Activated naive CD4-positive, alpha-beta T cell treated with Interleukin-2 at 50 U/mL for 16 hours (primary cell): ENCODE results near the gene PRRC2A.
"Not testable (repeated sequence)": the region's sequence is repeated elsewhere in the genome, so short reads cannot be mapped to it uniquely, and the experiment has no call there.

ENCODE experiments used
- DNase-seq: peaks from one replicate; pipeline ENCODE4 v3.0.0-alpha.2; 2020

Gene PRRC2A

DNA sequence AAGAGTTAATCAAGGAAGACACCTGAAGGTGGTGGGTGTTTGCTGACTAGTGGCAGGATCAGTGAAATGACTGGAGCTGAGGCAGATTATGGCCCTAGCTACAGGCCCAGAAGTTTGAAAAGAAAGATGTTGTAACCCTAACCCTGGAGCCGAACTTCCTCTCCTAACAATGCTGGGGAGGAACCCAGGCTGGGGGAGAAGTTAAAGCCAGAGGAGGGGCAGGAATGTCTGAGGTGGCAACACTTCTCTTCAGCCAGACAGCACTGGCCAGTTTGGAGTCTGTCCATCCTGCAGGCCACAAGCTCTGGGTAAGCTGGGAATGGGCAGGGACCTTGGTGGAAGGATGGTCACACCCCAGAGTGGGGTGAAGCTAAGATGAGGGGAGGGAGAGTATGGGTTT is 34.5 kb upstream of the PRRC2A start, which contains the start of gene LST1:
TSS of gene LST1 (plus strand) at position 270 of the 400 bp plus-strand sequence. CDS start 1,023 bp downstream, outside the sequence.
- DNase-seq: no peak

DNA sequence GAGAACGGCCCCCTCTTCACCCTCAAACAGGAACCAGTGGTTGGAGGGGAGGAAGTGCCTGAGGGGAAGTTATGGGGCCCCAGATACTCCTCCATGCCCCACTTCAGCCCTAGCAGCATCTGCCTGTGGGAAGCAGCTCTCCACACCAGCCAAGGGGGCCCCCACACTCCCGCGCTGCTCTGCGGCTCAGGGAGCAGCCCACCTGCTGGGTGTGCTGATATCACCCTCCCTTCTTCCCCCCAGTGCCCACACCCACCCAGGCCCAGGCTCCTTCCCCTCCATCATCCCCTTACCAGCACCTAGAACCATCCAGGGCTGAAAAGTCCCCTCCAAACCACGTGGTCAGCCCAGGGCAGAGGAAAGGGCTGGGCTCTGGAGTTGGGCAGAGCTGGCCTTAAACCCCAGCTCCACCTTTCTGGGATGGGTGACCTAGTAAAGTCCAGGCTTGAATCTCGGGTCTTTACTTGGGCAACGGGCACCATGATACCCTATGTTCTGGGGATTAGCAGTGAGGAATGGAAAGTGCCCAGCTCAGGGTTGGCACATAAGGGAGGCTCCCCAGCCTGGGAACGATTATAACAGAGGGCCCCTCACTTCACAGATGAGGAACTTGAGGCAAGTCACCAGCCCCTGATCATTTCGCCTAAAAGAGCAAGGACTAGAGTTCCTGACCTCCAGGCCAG is 33.8 kb upstream of the PRRC2A start:
- peak; percentile 22 for DNase-seq

DNA sequence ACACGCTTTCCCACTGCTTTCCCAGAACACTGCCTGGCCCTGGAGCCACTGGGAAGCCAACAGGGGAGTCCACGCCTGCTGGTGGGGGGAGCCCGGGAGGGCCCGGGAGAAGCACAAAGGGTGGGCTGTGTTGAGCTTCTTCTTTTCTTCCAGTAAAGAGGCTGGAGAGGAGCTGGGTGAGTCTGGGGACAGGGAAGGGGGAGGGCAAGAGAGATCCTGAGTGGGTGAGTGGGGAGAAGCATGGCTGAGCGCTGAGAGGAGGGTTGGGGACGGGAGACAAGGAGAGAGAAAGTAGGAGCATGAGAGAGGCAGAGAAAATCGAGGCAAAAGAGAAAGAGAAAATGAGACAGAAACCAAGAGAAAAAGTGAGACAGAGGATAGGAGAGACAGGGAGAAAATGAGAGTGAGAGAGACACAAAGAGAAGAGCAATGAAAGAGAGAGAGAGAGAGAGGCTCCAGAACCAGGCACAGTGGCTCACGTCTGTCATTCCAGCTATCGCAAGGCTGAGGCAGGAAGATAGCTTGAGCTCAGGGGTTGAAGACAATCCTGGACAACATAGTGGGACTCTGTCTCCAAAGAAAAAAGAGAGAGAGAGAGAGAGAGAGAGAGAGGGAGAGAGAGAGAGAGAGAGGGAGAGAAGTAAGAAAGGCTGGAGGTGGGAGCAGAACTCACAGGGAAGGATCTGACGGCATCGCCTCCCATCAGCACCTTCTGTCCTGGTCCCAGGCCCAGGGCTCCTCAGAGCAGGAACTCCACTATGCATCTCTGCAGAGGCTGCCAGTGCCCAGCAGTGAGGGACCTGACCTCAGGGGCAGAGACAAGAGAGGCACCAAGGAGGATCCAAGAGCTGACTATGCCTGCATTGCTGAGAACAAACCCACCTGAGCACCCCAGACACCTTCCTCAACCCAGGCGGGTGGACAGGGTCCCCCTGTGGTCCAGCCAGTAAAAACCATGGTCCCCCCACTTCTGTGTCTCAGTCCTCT is 32.4 kb upstream of the PRRC2A start:
- DNase-seq: no peak

DNA sequence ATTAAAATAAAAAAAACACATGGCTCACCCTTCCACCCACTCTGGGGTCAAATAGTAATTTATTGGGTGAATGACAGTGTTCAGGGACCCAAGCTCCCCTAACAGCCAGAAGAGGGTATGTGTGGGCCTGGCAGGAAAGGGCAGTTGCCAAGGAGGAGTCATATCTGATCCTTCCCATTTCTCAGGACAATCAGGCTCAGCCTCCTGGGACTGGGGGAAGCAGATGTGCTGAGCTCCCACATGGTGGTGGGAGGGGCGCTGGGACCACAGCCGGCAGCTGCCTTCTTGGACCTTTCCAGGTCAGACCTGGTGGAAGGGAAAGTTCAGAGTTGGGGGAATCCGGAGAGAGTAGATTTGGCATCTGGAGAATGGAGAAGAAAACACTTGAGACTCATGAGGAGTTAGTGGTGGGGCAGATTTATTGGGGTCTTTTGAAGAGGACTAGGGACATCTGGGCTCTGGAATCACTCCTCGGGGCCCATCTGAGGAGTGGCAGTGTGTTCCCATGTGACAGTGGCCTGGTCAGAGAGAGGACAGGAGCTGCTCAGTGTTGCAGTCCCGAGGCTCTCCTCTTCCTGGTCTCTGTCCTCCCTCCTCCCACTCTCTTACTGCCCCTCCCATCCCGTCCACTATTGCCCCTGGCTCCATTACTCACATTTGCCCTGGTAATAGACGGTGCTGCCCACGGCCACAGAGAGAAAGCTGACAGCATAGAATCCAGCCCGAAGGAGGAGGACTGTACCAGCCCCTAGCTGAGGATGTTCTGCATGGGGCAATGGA is 31.5 kb upstream of the PRRC2A start:
- no peak for DNase-seq

DNA sequence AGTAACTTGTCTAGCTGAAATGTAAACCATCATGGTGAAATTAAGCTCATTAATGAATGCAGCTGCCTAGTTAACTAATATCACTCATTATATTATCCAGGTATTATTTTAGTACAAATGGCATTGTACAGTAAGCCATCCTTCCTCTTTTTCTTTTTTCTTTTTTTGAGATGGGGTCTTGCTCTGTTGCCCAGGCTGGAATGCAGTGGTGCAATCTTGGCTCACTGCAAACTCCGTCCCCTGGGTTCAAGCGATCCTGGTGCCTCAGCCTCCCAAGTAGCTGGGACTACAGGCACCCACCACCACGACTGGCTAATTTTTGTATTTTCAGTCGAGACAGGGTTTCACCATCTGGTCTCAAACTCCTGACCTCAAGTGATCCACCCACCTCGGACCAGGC is 29.8 kb upstream of the PRRC2A start:
- not testable (repeated sequence) for DNase-seq

DNA sequence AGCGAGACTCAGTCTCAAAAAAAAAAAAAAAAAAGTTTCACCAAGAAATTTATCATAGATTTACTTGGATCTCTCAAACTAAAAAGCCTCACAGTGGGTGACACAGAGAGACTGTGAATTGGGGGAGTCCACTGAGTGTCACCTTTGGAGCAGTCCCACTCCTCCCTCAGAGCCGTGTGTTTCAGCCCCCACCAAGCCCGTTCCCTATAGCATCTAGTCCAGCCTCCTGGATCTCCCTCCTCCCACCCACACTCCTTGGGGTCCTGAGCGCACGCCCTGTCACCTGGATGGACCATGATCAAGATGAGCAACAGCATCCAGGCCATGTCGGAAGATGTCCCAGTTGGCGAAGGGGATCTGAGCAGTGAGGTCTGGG is 28.1 kb upstream of the PRRC2A start:
- no peak for DNase-seq

DNA sequence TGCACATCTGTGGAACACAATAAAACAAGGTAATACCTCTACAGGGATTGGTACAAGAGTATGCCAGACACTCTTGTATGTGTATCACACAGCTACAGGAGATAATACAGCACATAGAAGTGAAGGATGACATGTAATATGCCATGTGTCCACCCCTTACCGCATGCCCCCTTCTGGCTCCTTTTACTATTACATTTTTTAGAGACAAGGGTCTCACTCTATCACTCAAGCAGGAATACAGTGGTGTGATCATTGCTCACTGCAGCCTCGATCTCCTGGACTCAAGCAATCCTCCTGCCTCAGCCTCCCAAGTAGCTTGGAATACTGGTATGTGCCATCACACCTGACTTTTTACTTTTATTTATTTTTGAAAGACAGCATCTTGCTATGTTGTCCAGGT is 23.5 kb upstream of the PRRC2A start:
- peak; percentile 29 for DNase-seq

DNA sequence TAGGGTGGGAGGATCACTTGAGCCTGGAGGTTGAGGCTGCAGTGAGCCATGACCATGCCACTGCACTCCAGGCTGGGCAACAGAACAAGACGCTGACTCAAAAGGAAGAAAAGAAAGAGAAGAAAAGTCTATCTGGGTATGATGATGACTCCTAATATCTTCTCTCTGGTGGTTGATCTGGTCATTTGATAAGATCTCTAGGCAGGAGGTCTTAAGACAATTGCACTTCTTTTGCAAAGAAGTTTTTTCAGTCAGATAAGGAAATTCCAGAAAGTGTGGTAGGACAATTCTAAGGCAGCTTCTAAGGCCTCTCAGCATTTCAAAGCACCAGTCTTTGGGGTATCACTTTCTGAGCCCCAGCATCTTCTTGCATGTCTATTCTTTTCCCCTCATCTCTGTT is 13.2 kb upstream of the PRRC2A start:
- DNase-seq: no peak

DNA sequence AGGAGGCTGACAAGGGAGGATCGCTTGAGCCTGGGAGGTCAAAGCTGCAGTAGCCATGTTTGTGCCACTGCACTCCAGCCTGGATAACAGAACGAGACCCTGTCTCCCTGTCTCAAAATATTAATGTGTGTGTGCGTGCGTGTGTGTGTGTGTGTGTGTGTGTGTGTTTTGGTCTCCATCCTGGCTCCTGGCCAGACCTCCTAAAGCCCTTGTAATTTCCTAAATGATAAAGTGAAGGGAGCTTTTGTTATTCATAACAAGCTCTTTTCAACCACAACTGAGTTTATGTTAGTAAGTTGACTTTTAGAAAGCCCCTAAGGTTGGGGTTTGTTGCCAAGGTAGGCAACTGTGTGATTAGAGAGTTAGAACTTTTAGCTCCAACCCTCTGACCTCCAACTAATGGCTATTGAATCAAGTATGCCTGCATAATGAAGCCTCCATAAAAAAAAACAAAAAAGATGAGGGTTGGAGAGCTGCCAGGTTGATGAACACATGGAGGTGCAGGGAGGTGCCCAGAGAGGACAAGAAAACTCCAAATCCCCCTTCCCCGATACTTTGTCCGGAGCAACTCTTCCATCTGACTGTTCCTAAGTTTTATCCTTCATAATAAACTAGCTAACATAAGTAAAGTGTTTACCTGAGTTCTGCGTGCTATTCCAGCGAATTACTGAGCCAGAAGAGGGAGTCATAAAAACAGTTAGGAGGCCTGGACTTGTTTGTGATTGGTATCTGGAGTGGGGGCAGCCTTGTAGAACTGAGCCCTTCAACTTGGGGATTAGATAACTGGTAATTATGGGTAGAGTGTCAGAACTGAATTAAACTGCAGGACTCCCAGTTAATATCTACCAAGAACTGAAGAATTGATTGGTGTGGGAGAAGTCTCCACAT is 10.8 kb upstream of the PRRC2A start:
- no peak for DNase-seq

DNA sequence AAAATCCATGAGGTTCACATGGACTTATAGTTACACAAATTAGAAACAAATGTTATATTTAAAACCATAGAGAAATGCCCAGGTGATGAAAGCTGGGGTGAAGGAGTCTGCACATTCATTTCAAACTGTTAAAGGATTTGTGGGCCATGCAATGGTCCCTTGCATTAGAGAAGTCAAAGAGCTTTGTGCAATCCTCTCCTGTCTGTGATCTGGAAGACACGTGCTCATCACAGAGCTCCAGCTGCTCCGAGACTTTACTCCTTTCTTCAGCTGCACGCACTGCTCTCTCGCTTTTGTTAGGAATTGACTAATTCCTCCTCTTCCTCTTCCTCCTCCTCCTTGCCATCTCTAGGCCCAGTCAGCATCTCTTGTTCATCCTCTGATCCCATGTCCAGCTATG is 9.5 kb upstream of the PRRC2A start:
- no peak for DNase-seq

DNA sequence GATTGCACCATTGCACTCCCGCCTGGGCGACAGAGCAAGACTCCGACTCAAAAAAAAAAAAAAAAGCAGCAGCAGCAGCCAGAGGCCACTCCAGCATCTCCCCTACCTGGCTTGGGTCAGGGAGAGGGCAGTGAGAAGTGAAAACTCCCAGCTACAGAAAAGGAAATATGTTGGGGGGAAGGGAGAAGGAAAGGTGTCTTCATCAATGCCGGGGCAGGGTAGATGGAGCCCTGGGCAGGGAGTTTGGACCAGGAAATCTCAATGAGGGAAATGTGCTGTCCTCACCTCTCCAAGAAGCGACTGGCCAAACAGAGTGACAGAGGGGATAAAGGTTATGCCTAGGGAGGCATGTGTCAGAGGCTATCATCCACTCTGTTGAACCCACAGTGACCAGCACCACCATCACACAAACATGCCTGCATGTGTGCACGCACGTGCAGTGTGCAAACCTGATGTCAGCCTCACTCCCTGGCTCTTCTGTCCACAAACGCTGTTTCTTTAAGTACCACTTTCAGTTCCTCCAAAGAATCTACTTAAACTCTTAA is 6.4 kb upstream of the PRRC2A start:
- no peak for DNase-seq

DNA sequence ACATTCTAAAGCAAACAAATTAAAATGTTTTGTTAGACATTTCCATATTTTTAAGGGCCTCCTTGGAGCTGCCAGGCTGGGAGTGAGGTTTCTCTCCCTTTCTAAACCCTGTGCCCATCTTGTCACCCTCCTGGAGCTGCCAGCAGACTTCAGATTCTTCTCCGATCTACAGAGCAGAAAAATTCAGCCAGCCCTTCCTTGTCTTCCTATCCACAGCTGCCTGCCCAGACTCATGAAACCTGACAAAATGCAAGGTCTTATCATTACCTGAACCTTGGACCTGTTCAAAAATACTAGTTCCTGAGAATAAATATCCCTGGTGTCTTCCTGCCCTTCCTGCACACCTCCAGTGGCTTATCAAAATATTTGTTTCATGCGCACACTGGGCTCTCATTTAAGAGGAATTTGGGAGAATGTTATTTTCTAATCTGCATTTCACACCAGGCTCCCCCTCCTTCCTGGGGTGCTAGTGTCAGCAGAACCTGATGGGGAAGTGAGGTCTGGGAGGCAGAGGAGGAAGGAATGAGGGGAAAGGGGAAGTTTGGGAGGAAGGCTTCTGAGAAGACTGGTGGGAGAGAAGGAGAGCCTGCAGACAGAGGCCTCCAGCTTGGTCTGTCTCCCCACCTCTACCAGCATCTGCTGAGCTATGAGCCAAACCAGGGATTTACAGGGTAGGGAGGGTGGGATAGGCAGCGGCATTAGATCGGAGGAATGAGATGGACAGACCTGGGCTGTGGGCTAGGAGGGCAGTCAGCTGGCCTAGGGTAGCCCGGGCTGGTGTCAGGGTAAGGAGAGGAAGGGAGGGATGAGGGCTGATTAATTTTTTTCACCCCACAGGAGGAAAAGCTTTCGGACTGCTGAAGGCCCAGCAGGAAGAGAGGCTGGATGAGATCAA is 5.6 kb upstream of the PRRC2A start, which contains the start of gene AIF1:
TSS of gene AIF1 (plus strand) at position 551 of the 895 bp plus-strand sequence. CDS start at position 647, 96 bp downstream.
- DNase-seq: no peak

DNA sequence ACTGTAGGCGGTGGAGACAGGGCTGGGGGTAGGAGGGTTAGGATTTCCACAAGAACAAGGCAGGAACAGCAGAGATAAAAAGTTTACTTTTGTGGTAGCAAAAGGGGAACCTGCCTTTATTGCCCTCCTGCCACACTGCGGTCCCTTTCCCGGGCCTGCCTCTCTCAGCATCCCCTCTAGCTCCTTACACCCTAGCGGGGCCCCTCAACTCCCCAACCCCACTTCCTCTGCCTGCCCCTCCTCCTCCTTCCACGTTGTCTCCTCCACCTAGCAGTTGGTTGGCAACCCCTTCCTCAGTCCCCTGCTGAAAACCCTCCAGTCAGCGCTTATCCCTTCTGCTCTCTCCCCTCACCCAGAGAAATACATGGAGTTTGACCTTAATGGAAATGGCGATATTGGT is 4.8 kb upstream of the PRRC2A start:
- no peak for DNase-seq

DNA sequence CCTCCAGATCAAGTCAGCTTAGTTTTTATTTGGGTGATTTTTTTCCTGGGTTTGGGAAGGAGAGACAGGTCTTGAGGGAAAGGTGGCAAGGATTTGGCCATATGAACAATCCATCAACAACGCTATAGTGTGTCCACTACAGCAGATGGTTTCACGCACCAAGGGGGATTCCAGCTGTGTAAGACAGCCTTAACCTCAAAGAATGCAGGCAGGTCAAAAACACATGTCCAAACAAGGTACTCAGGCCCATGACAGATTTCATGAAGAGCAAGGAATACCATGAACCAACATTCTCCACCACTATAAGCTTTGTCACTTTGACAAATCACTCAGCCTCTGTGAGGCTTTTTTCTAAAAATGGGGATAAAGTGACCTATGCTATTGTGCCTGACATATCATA is 3.5 kb upstream of the PRRC2A start:
- no peak for DNase-seq

DNA sequence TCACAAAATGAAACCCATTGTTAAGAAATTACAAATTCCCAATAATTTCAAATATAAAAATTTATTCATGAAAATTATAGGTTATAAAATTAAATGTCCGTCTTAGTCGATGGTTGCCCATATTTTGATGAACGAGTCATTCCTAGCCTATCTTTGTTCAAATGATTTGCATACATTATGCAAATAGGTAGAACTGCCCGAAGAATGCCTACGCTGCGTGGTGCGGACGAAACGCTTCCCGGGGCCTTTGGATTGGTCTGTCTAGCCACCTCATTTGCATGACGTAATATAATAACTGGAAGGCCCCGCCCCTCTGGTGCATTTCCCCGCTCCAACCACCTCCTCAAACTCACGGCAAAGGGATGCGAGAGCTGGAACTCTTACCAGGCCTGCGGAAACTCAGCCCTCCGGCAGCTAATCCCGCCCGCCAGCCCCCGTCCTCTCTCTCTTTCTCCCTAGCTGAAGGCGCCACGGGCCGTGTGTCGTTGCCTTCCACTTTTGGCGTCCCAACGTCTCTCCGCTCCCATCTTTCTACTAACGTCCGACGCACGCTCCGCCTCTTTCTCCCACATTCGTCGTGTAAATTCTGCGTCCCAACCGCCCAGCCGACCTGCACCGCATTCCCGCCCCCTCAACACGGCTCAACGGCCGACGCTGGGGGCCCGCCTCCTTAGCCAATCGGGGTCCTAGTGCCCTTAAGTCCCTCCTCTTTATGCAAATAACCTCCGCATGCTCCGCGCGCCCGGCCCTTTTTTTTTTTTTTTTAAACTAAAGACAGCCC is 520 bp upstream of the PRRC2A start:
- DNase-seq: peak; percentile 97

DNA sequence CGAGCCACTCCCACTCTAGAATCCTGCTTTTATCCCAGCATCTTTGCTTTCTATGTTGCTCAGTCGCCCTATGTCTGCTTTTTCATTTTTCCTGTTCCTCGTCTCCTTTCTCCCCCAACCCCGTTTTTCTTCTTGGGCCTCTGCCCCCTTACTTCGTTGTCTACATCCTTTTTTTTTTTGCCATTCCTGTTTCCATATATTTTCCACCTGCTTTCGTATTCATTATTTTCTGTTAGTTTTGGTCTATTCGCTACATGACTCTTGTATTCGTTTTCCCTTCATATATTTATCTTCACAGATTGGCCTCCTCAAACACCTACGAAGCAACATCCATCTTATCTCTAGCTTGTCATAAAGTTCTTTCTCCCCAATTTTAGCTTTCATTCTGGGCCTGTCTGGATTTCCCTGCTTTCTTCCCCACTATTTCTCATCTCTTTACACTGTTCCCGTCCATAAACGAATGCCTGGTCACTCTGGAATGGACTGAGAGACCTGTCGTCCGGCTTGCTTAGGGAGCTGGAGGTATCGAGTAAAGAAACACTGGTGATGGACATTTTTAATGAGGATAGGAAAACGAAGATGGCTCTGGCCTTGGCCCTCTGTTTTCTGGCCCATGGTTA is 915 bp downstream of the PRRC2A start:
- no peak for DNase-seq

DNA sequence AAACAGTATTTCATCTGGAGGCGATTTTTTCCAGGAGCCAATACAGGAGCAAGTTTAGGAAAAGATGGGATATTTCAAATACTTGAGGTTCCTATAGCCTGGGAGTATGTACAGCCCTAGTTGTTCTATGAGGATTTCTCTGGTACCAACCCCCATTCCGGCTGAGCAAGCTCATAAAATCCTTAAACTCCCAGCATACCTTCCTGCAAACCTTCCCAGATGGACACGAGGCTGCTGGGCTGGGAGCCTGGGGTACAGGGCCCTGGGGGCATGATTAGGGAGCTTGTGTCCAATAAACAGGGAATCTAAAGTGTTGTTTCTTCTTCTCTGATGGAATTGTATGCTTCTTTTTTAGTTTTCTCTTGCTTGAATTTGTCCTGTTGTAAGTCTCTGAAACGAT is 1.5 kb downstream of the PRRC2A start:
- no peak for DNase-seq

DNA sequence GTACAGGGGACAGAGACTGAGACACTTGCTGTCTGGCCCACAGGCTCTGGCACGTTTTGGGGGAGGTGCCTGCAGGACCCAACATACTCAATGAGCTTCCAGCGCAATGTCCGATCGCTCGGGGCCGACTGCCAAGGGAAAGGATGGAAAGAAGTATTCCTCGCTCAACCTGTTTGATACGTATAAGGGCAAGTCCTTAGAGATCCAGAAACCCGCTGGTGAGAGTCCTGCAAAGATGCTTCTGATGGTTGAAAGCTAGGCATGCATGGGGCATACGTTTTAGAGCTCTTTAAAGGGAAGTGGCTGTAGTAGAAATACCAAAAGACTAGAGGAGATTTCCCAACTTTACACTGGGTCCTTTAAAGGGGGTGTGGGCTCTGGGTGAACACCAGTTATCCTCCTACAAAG is 2.2 kb downstream of the PRRC2A start:
- no peak for DNase-seq

DNA sequence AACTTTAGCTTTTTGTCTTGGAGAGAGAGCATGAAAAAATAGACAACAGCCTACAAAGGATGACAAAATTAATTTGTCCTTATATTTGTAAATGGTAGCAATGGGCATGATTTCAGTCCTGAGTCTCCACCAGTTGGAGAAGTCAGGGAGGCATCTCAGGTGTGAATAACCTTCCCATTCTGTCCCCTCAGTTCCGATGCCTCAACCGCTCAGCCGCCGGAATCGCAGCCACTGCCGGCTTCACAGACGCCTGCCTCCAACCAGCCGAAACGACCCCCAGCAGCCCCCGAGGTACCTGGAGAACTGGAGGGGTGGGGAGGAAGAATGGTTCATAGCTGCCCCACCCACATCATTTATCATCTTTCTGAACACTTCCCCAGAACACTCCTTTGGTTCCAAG is 3.6 kb downstream of the PRRC2A start:
- DNase-seq: no peak
